PC-9 (cell line): ENCODE measurements around the gene KRT73.

Source experiments
- EZH2 ChIP-seq: fragments of 200-600 bp; sonication (generic); IDR thresholded peaks from 2 replicates; pipeline ENCODE4 v1.8.0; 2017; ENCODE audit warnings: antibody characterized with exemption, low read depth
- TF ChIP-seq, protein P1 (sequence below): fragments of 200-600 bp; sonication (generic); conservative IDR thresholded peaks from 2 replicates; pipeline ENCODE4 v1.6.1; 2017; ENCODE audit warnings: mixed run types, antibody characterized with exemption, mild to moderate bottlenecking, moderate library complexity

DNA sequence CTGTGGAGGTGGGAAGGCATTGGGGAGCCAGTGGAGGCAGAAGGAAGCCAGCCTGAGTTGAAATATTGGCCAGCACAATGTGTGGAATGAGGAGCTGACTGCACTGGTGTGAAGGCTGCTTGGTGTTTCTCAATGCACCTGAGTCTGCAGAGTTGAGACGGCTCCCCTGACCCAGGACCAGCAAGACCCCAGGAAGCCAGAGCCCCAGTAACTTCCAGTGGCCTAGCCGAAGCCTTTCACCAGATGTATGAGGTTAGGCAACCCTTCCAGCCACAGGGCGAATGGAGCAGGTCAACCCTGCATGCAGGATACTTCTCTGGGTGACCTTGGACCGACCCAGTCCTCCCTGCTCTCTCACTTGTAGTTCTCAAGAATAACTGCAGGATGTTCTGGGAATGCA, 12.9 kb upstream of the KRT73 start:
- TF ChIP-seq, protein P1, sequence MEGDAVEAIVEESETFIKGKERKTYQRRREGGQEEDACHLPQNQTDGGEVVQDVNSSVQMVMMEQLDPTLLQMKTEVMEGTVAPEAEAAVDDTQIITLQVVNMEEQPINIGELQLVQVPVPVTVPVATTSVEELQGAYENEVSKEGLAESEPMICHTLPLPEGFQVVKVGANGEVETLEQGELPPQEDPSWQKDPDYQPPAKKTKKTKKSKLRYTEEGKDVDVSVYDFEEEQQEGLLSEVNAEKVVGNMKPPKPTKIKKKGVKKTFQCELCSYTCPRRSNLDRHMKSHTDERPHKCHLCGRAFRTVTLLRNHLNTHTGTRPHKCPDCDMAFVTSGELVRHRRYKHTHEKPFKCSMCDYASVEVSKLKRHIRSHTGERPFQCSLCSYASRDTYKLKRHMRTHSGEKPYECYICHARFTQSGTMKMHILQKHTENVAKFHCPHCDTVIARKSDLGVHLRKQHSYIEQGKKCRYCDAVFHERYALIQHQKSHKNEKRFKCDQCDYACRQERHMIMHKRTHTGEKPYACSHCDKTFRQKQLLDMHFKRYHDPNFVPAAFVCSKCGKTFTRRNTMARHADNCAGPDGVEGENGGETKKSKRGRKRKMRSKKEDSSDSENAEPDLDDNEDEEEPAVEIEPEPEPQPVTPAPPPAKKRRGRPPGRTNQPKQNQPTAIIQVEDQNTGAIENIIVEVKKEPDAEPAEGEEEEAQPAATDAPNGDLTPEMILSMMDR = no peak
- TF ChIP-seq EZH2 = no peak
